HEK293 (cell line): Measurements from ENCODE around the gene AFF3.

Source experiments
- CTCF ChIA-PET: fragments of 350-600 bp; formaldehyde crosslinking; extraction: SDS; loops from one replicate; lab custom pipeline; 2021; ENCODE audit warnings: antibody characterized with exemption; lab: Yijun Ruan, JAX
- POLR2A ChIA-PET: fragments of 300-600 bp; formaldehyde crosslinking; extraction: SDS; loops from one replicate; lab custom pipeline; 2020; ENCODE audit warnings: antibody characterized with exemption, inconsistent platforms; lab: Yijun Ruan, JAX
- H3K27ac ChIP-seq: fragments of 200-500 bp; sonication (Bioruptor generic); 2 replicates; pipeline ENCODE4 v1.5.1; 2014; ENCODE audit warnings: low read depth, low read length, control low read depth, inconsistent platforms; ENCODE audit errors: extremely low read depth
- H3K36me3 ChIP-seq, 2 experiments: fragments of 200-500 bp in 1 of 2; sonication (Bioruptor generic) in 1 of 2; 1 replicate in 1 of 2; 2 replicates in 1 of 2; pipeline ENCODE4 v1.5.1; 2014 to 2017; ENCODE audit warnings: inconsistent platforms in 2 of 2, low read length in 2 of 2; ENCODE audit not compliant: control insufficient read depth in 2 of 2, insufficient read depth in 1 of 2
- H3K4me1 ChIP-seq: fragments of 200-500 bp; sonication (Bioruptor generic); 2 replicates; pipeline ENCODE4 v1.5.1; 2014; ENCODE audit warnings: mild to moderate bottlenecking, low read length, inconsistent platforms; ENCODE audit not compliant: control insufficient read depth, insufficient read depth
- H3K4me3 ChIP-seq: 2 replicates; pipeline ENCODE4 v1.5.1; 2011; ENCODE audit warnings: low read depth, mild to moderate bottlenecking, control low read depth, low read length, moderate library complexity
- H3K9me3 ChIP-seq: fragments of 200-500 bp; sonication (Bioruptor generic); 2 replicates; pipeline ENCODE4 v1.5.1; 2014; ENCODE audit warnings: low read depth, low read length, inconsistent platforms; ENCODE audit not compliant: control insufficient read depth, insufficient read depth
- GLIS1 ChIP-seq: fragments of 450-650 bp; formaldehyde crosslinking; IDR thresholded peaks from 2 replicates; pipeline ENCODE4 v1.5.1; 2016; ENCODE audit warnings: missing biosample characterization, missing genetic modification characterization
- OVOL3 ChIP-seq: fragments of 450-650 bp; formaldehyde crosslinking; IDR thresholded peaks from 2 replicates; pipeline ENCODE4 v1.5.1; 2016; ENCODE audit warnings: missing biosample characterization, missing genetic modification characterization
- SETDB1 ChIP-seq: IDR thresholded peaks from one replicate; pipeline ENCODE4 v1.6.1; 2017; ENCODE audit warnings: mild to moderate bottlenecking, low read length, moderate library complexity, mixed read lengths; ENCODE audit not compliant: insufficient read length
- ZFP37 ChIP-seq: fragments of 450-650 bp; formaldehyde crosslinking; IDR thresholded peaks from 2 replicates; pipeline ENCODE4 v1.5.1; 2016; ENCODE audit warnings: missing biosample characterization, missing genetic modification characterization
- ZNF114 ChIP-seq: fragments of 450-650 bp; formaldehyde crosslinking; IDR thresholded peaks from 2 replicates; pipeline ENCODE4 v1.5.0; 2017; ENCODE audit warnings: missing biosample characterization, missing genetic modification characterization
- ZNF248 ChIP-seq: fragments of 450-650 bp; formaldehyde crosslinking; IDR thresholded peaks from 2 replicates; pipeline ENCODE4 v1.5.1; 2017; ENCODE audit warnings: missing biosample characterization, missing genetic modification characterization
- ZNF341 ChIP-seq: fragments of 450-650 bp; formaldehyde crosslinking; IDR thresholded peaks from 2 replicates; pipeline ENCODE4; 2016; ENCODE audit warnings: low read depth, missing biosample characterization, missing genetic modification characterization
- ZNF558 ChIP-seq: fragments of 450-650 bp; formaldehyde crosslinking; IDR thresholded peaks from 2 replicates; pipeline ENCODE4 v1.5.1; 2016; ENCODE audit warnings: missing biosample characterization, missing genetic modification characterization
- ZNF610 ChIP-seq: fragments of 450-650 bp; formaldehyde crosslinking; IDR thresholded peaks from 2 replicates; pipeline ENCODE4 v1.5.1; 2016; ENCODE audit warnings: missing biosample characterization, missing genetic modification characterization, borderline replicate concordance
- ZNF624 ChIP-seq: fragments of 450-650 bp; formaldehyde crosslinking; IDR thresholded peaks from 2 replicates; pipeline ENCODE4 v1.5.1; 2017; ENCODE audit warnings: missing biosample characterization, missing genetic modification characterization
- ZNF626 ChIP-seq: fragments of 450-650 bp; sonication (Bioruptor Pico); formaldehyde crosslinking; IDR thresholded peaks from 2 replicates; pipeline ENCODE4 v1.5.1; 2018; ENCODE audit warnings: missing biosample characterization, missing genetic modification characterization, inconsistent platforms
- ZNF670 ChIP-seq: fragments of 450-650 bp; formaldehyde crosslinking; IDR thresholded peaks from 2 replicates; pipeline ENCODE4 v1.5.1; 2016; ENCODE audit warnings: missing biosample characterization, missing genetic modification characterization, low read depth
- ZNF776 ChIP-seq: fragments of 450-650 bp; formaldehyde crosslinking; IDR thresholded peaks from 2 replicates; pipeline ENCODE4 v1.5.0; 2017; ENCODE audit warnings: missing biosample characterization, missing genetic modification characterization, borderline replicate concordance
- ZNF777 ChIP-seq: fragments of 450-650 bp; formaldehyde crosslinking; IDR thresholded peaks from 2 replicates; pipeline ENCODE4 v1.5.1; 2017; ENCODE audit warnings: missing biosample characterization, missing genetic modification characterization, borderline replicate concordance
- ZNF843 ChIP-seq: fragments of 450-650 bp; formaldehyde crosslinking; IDR thresholded peaks from 2 replicates; pipeline ENCODE4 v1.5.1; 2016; ENCODE audit warnings: missing biosample characterization, missing genetic modification characterization
- TF ChIP-seq, protein P1 (sequence below): fragments of 450-650 bp; formaldehyde crosslinking; IDR thresholded peaks from 2 replicates; pipeline ENCODE4 v1.5.1; 2016; ENCODE audit warnings: missing biosample characterization, missing genetic modification characterization
- TF ChIP-seq, protein P2 (sequence below): fragments of 450-650 bp; formaldehyde crosslinking; IDR thresholded peaks from 2 replicates; pipeline ENCODE4 v1.5.1; 2016; ENCODE audit warnings: missing biosample characterization, missing genetic modification characterization
- TF ChIP-seq, protein P3 (sequence below): fragments of 450-650 bp; formaldehyde crosslinking; IDR thresholded peaks from 2 replicates; pipeline ENCODE4 v1.5.1; 2016; ENCODE audit warnings: missing biosample characterization, missing genetic modification characterization
- TF ChIP-seq, protein P4 (sequence below): fragments of 450-650 bp; formaldehyde crosslinking; IDR thresholded peaks from 2 replicates; pipeline ENCODE4 v1.5.1; 2017; ENCODE audit warnings: missing biosample characterization, missing genetic modification characterization
- TF ChIP-seq, protein P5 (sequence below): IDR thresholded peaks from 2 replicates; pipeline ENCODE4 v1.6.1; 2011; ENCODE audit warnings: mild to moderate bottlenecking, low read depth, low read length, borderline replicate concordance

The AFF3 gene

DNA sequence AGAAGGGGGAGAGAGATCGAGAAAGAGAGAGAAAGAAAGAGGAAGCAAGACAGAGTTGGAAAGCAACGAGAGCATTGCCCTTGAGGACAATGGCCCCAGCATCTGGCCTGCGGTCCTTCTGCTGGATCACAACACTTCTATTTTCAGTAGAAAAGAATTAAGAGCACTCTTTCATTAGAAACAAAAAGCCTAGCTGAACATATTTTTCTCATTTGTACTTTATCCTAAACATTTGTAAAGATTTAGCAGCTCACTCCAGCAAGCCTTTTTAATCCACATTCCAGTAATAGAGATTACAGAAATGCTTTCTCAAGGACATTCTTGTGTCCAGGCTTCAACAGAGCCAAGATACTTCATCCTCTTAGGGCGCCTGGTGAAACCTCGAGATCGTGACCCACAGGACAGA lies 31.6 kb upstream of the AFF3 start:
- Histone ChIP-seq H3K9me3 (no peaks in the 10 kb centered on the region), H3K4me3 (no peak overlapping the region), H3K36me3 (no peaks in the 10 kb centered on the region), H3K4me1 (no peaks in the 10 kb centered on the region), H3K27ac (no peak overlapping the region)
- CTCF ChIA-PET, result no interaction called here
- POLR2A ChIA-PET, result no interaction called here
- no peak for TF ChIP-seq ZNF843 (tag by site-specific recombination)
- no peak for TF ChIP-seq ZNF624 (tag by site-specific recombination)
- TF ChIP-seq ZFP37 (tag by site-specific recombination), result no peak
- no peak for TF ChIP-seq ZNF776 (tag by site-specific recombination)
- TF ChIP-seq ZNF114, result no peak

DNA sequence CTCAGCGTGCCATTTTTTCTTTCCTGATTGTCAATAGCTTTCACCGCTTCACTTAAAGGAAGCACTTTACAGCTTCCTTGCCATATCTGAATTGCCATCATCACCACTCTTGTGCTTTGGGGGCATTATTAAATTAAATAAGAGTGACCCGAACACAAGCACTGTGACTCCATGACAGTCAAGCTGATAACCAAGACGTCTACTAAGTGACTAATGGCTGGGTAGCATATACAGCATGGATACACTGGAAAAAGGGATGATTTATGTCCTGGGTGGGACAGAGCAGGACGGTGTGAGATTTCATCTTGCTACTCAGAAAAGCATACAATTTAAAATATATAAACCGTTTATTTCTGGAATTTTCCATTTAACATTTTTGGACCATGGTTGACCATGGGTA lies 24.3 kb upstream of the AFF3 start:
- ChIA-PET CTCF (no interaction called here), POLR2A (no interaction called here)

DNA sequence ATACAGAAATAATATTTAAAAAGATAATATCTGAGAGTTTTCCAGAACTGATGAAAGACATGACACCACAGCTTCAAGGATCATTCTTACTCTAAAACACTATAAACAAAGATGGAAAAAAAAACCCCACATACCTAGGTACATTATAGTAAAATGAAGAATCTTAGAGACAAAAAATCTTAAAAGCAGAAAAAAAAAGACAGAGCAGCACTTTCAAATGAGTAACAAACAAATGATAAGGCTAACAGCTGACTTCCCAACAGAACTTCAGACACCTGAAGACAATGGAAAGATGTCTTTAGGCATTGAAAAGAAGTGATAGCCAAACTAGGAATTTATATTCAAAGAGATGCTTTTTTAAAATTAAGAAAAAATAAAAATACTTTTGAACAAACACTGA lies 21.2 kb upstream of the AFF3 start:
- POLR2A ChIA-PET, result no interaction called here
- no peak for TF ChIP-seq ZNF777 (tag by site-specific recombination)
- TF ChIP-seq SETDB1, result peak; percentile 71
- peak; percentile 39; the same call in 1 of the 2 replicates for TF ChIP-seq ZNF610
- peak; percentile 99 for TF ChIP-seq ZNF558 (tag by site-specific recombination)
- TF ChIP-seq ZNF626 (tag by site-specific recombination), result no peak
- TF ChIP-seq, protein P1, sequence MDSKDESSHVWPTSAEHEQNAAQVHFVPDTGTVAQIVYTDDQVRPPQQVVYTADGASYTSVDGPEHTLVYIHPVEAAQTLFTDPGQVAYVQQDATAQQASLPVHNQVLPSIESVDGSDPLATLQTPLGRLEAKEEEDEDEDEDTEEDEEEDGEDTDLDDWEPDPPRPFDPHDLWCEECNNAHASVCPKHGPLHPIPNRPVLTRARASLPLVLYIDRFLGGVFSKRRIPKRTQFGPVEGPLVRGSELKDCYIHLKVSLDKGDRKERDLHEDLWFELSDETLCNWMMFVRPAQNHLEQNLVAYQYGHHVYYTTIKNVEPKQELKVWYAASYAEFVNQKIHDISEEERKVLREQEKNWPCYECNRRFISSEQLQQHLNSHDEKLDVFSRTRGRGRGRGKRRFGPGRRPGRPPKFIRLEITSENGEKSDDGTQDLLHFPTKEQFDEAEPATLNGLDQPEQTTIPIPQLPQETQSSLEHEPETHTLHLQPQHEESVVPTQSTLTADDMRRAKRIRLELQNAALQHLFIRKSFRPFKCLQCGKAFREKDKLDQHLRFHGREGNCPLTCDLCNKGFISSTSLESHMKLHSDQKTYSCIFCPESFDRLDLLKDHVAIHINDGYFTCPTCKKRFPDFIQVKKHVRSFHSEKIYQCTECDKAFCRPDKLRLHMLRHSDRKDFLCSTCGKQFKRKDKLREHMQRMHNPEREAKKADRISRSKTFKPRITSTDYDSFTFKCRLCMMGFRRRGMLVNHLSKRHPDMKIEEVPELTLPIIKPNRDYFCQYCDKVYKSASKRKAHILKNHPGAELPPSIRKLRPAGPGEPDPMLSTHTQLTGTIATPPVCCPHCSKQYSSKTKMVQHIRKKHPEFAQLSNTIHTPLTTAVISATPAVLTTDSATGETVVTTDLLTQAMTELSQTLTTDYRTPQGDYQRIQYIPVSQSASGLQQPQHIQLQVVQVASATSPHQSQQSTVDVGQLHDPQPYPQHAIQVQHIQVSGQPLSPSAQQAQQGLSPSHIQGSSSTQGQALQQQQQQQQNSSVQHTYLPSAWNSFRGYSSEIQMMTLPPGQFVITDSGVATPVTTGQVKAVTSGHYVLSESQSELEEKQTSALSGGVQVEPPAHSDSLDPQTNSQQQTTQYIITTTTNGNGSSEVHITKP (tag by site-specific recombination), result no peak
- TF ChIP-seq, protein P2, sequence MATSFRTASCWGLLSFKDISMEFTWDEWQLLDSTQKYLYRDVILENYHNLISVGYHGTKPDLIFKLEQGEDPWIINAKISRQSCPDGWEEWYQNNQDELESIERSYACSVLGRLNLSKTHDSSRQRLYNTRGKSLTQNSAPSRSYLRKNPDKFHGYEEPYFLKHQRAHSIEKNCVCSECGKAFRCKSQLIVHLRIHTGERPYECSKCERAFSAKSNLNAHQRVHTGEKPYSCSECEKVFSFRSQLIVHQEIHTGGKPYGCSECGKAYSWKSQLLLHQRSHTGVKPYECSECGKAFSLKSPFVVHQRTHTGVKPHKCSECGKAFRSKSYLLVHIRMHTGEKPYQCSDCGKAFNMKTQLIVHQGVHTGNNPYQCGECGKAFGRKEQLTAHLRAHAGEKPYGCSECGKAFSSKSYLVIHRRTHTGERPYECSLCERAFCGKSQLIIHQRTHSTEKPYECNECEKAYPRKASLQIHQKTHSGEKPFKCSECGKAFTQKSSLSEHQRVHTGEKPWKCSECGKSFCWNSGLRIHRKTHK (tag by site-specific recombination), result no peak
- Histone ChIP-seq H3K36me3 (no peaks in the 10 kb centered on the region), H3K27ac (no peak overlapping the region), H3K4me3 (no peak overlapping the region), H3K4me1 (no peaks in the 10 kb centered on the region), H3K9me3 (no peaks in the 10 kb centered on the region)
- CTCF ChIA-PET, result interaction anchor here (0.7 kb wide), 1 partner anchor 186 kb away, joined by 3 read pairs; no protein-coding TSS in a partner anchor

More for the DNA sequence above, 24.3 kb upstream of the AFF3 start:
- H3K4me1 ChIP-seq, result no peaks in the 10 kb centered on the region
- no peak for TF ChIP-seq ZNF248
- TF ChIP-seq ZNF670, result no peak
- no peak for TF ChIP-seq ZNF776 (tag by site-specific recombination)
- TF ChIP-seq GLIS1 (tag by site-specific recombination), result no peak
- TF ChIP-seq, protein P3, sequence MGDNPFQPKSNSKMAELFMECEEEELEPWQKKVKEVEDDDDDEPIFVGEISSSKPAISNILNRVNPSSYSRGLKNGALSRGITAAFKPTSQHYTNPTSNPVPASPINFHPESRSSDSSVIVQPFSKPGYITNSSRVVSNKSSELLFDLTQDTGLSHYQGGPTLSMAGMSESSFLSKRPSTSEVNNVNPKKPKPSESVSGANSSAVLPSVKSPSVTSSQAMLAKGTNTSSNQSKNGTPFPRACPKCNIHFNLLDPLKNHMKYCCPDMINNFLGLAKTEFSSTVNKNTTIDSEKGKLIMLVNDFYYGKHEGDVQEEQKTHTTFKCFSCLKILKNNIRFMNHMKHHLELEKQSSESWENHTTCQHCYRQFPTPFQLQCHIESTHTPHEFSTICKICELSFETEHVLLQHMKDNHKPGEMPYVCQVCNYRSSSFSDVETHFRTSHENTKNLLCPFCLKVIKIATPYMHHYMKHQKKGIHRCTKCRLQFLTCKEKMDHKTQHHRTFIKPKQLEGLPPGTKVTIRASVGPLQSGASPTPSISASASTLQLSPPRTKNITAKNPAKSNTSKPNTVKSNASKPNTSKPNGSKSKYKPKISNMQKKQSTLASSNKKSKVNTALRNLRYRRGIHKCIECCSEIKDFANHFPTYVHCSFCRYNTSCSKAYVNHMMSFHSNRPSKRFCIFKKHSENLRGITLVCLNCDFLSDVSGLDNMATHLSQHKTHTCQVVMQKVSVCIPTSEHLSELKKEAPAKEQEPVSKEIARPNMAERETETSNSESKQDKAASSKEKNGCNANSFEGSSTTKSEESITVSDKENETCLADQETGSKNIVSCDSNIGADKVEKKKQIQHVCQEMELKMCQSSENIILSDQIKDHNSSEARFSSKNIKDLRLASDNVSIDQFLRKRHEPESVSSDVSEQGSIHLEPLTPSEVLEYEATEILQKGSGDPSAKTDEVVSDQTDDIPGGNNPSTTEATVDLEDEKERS (tag by site-specific recombination), result no peak
- TF ChIP-seq, protein P4, sequence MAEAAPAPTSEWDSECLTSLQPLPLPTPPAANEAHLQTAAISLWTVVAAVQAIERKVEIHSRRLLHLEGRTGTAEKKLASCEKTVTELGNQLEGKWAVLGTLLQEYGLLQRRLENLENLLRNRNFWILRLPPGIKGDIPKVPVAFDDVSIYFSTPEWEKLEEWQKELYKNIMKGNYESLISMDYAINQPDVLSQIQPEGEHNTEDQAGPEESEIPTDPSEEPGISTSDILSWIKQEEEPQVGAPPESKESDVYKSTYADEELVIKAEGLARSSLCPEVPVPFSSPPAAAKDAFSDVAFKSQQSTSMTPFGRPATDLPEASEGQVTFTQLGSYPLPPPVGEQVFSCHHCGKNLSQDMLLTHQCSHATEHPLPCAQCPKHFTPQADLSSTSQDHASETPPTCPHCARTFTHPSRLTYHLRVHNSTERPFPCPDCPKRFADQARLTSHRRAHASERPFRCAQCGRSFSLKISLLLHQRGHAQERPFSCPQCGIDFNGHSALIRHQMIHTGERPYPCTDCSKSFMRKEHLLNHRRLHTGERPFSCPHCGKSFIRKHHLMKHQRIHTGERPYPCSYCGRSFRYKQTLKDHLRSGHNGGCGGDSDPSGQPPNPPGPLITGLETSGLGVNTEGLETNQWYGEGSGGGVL (tag by site-specific recombination), result no peak
- TF ChIP-seq, protein P5, sequence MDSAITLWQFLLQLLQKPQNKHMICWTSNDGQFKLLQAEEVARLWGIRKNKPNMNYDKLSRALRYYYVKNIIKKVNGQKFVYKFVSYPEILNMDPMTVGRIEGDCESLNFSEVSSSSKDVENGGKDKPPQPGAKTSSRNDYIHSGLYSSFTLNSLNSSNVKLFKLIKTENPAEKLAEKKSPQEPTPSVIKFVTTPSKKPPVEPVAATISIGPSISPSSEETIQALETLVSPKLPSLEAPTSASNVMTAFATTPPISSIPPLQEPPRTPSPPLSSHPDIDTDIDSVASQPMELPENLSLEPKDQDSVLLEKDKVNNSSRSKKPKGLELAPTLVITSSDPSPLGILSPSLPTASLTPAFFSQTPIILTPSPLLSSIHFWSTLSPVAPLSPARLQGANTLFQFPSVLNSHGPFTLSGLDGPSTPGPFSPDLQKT, result no peak
- TF ChIP-seq OVOL3 (tag by site-specific recombination), result no peak
- TF ChIP-seq ZNF341 (tag by site-specific recombination), result no peak
- no peak overlapping the region for H3K27ac ChIP-seq
- no peaks in the 10 kb centered on the region for H3K36me3 ChIP-seq
- H3K9me3 ChIP-seq, result no peaks in the 10 kb centered on the region
- no peak overlapping the region for H3K4me3 ChIP-seq
